AG09309 (cell line): ENCODE results near the gene RSPH1.

Experiments
- DNase-seq: peaks from one replicate; pipeline ENCODE4 v3.0.0-alpha.2; 2010; ENCODE audit warnings: low read depth
- H3K4me3 ChIP-seq: 2 replicates; pipeline ENCODE4 v1.5.1; 2011; ENCODE audit warnings: mild to moderate bottlenecking, low read depth, low read length, moderate library complexity; ENCODE audit not compliant: control insufficient read depth
- CTCF ChIP-seq: IDR thresholded peaks from 2 replicates; pipeline ENCODE4 v1.5.1; 2011; ENCODE audit warnings: mild to moderate bottlenecking, low read depth, low read length, inconsistent platforms; ENCODE audit not compliant: insufficient read depth, control insufficient read depth; ENCODE audit errors: missing control alignments

The RSPH1 gene

GRCh38 chr21:42509244-42509643, 13.2 kb upstream of the RSPH1 start:
- no peak overlapping the region for H3K4me3 ChIP-seq
- no peak for TF ChIP-seq CTCF
- no peak for DNase-seq

GRCh38 chr21:42508371-42508770, 12.3 kb upstream of the RSPH1 start:
- no peak for TF ChIP-seq CTCF
- DNase-seq: no peak
- no peak overlapping the region for H3K4me3 ChIP-seq

- TF ChIP-seq CTCF: no peak
- H3K4me3 ChIP-seq: no peak overlapping the region
- no peak for DNase-seq
Measured at GRCh38 chr21:42507418-42507817, 11.4 kb upstream of the RSPH1 start.

GRCh38 chr21:42505090-42505726, 9.2 kb upstream of the RSPH1 start:
- no peak for DNase-seq
- H3K4me3 ChIP-seq: no peak overlapping the region
- no peak for TF ChIP-seq CTCF

GRCh38 chr21:42503711-42504110, 7.7 kb upstream of the RSPH1 start:
- DNase-seq: no peak
- no peak for TF ChIP-seq CTCF
- no peak overlapping the region for H3K4me3 ChIP-seq

- no peak overlapping the region for H3K4me3 ChIP-seq
- no peak for TF ChIP-seq CTCF
- DNase-seq: no peak
Measured at GRCh38 chr21:42500736-42501135, 4.7 kb upstream of the RSPH1 start.

GRCh38 chr21:42500225-42500624, 4.2 kb upstream of the RSPH1 start:
- DNase-seq: no peak
- no peak for TF ChIP-seq CTCF
- H3K4me3 ChIP-seq: no peak overlapping the region
